Stimulated activated CD4-positive, alpha-beta T cell treated with anti-CD3 and anti-CD28 coated beads, Interleukin-12 subunit alpha, Interleukin-12 subunit beta, amount 100 ng/mL, for 24 hours (primary cell): ENCODE data around the gene MESP1.
"Not testable (repeated sequence)": the region's sequence is repeated elsewhere in the genome, so short reads cannot be mapped to it uniquely, and the experiment has no call there.

ENCODE experiments used
- DNase-seq, 2 experiments: peaks; one replicate each; pipeline ENCODE4 v3.0.0-alpha.2; 2020; ENCODE audit warnings: low read depth in 2 of 2

Gene MESP1

GRCh38 chr15:89750560-89751542 lies at the start of gene MESP1:
Gene MESP1, minus strand, starts transcription at chr15:89751249. Its CDS starts 18 bp downstream, at chr15:89751231.
- DNase-seq: peak; percentile 72 to 82

GRCh38 chr15:89799918-89800498 lies 49.0 kb upstream of the MESP1 start:
- DNase-seq: no peak

GRCh38 chr15:89799011-89799911 lies 48.2 kb upstream of the MESP1 start:
- no peak for DNase-seq

GRCh38 chr15:89797678-89798201 lies 46.7 kb upstream of the MESP1 start:
- DNase-seq: no peak

GRCh38 chr15:89795996-89796395 lies 44.9 kb upstream of the MESP1 start:
- no peak for DNase-seq

GRCh38 chr15:89794627-89795241 lies 43.7 kb upstream of the MESP1 start:
- DNase-seq: no peak

GRCh38 chr15:89792106-89792805 lies 41.2 kb upstream of the MESP1 start:
- no peak for DNase-seq

GRCh38 chr15:89790661-89791060 lies 39.6 kb upstream of the MESP1 start:
- no peak for DNase-seq

- no peak for DNase-seq
Observed at GRCh38 chr15:89790206-89790605, 39.2 kb upstream of the MESP1 start.

- not testable (repeated sequence) for DNase-seq
Observed at GRCh38 chr15:89788585-89788984, 37.5 kb upstream of the MESP1 start.

GRCh38 chr15:89787944-89788343 lies 36.9 kb upstream of the MESP1 start:
- no peak for DNase-seq

GRCh38 chr15:89785774-89786140 lies 34.7 kb upstream of the MESP1 start:
- DNase-seq: no peak

- DNase-seq: no peak
Observed at GRCh38 chr15:89785064-89785773, 34.2 kb upstream of the MESP1 start.

- no peak for DNase-seq
Observed at GRCh38 chr15:89784686-89784960, 33.6 kb upstream of the MESP1 start.

GRCh38 chr15:89783861-89784685 lies 33.0 kb upstream of the MESP1 start:
- no peak for DNase-seq

- no peak for DNase-seq
Observed at GRCh38 chr15:89783111-89783860, 32.2 kb upstream of the MESP1 start.

GRCh38 chr15:89782619-89782950 lies 31.5 kb upstream of the MESP1 start:
- not testable (repeated sequence) for DNase-seq

- DNase-seq: no peak
Observed at GRCh38 chr15:89781891-89782618, 31.0 kb upstream of the MESP1 start.
